HepG2 (cell line): ENCODE data around the gene ICAM3. TPM values are rescaled to one million over a fixed set of nuclear protein-coding genes. Genes with fewer than 3 reads are reported as not detected.

ENCODE experiments used
- ATF2 ChIP-seq: sonication (generic); formaldehyde crosslinking; IDR thresholded peaks from 2 replicates; pipeline ENCODE4 v1.4.0; 2020; ENCODE audit warnings: missing genetic modification reagents
- BCLAF1 ChIP-seq: fragments of 450-650 bp; IDR thresholded peaks from 2 replicates; pipeline ENCODE4 v1.6.1; 2017; ENCODE audit warnings: mild to moderate bottlenecking
- BRCA1 ChIP-seq: sonication (generic); formaldehyde crosslinking; IDR thresholded peaks from 2 replicates; pipeline ENCODE4 v1.4.0; 2020; ENCODE audit warnings: missing genetic modification reagents
- CBFB ChIP-seq: sonication (generic); formaldehyde crosslinking; IDR thresholded peaks from 2 replicates; pipeline ENCODE4 v1.4.0; 2020; ENCODE audit warnings: missing genetic modification reagents
- CREB1 ChIP-seq, 2 experiments: fragments of 450-650 bp in 1 of 2; IDR thresholded peaks; 2 replicates each; pipeline ENCODE4 v1.6.1; 2016 to 2017; ENCODE audit warnings: control low read depth in 1 of 2, mild to moderate bottlenecking in 1 of 2, missing compliant biosample characterization in 1 of 2, missing genetic modification characterization in 1 of 2
- GMEB1 ChIP-seq: sonication (generic); formaldehyde crosslinking; IDR thresholded peaks from 2 replicates; pipeline ENCODE4 v1.5.1; 2020; ENCODE audit warnings: missing genetic modification reagents, mild to moderate bottlenecking, borderline replicate concordance
- MAX ChIP-seq: IDR thresholded peaks from 2 replicates; pipeline ENCODE4 v1.6.1; 2012; ENCODE audit warnings: inconsistent platforms
- MYC ChIP-seq: sonication (generic); formaldehyde crosslinking; IDR thresholded peaks from 2 replicates; pipeline ENCODE4 v1.9.0; 2021; ENCODE audit warnings: missing genetic modification reagents, borderline replicate concordance
- PLRG1 ChIP-seq: fragments of 450-650 bp; conservative IDR thresholded peaks from 2 replicates; pipeline ENCODE4 v1.6.1; 2016
- REXO4 ChIP-seq: sonication (generic); formaldehyde crosslinking; IDR thresholded peaks from 2 replicates; pipeline ENCODE4 v1.8.0; 2022; ENCODE audit warnings: missing genetic modification reagents, mild to moderate bottlenecking, borderline replicate concordance
- ZBTB2 ChIP-seq: sonication (generic); formaldehyde crosslinking; IDR thresholded peaks from 2 replicates; pipeline ENCODE4 v1.8.0; 2022; ENCODE audit warnings: low read depth, missing genetic modification reagents
- ZMAT5 ChIP-seq: sonication (generic); formaldehyde crosslinking; IDR thresholded peaks from 2 replicates; pipeline ENCODE4 v1.5.0; 2020; ENCODE audit warnings: mild to moderate bottlenecking, low read depth, missing genetic modification reagents, borderline replicate concordance
- ZNF3 ChIP-seq: IDR thresholded peaks from 2 replicates; pipeline ENCODE4 v1.7.0; 2017; ENCODE audit warnings: inconsistent platforms
- ZNF687 ChIP-seq: sonication (generic); formaldehyde crosslinking; IDR thresholded peaks from 2 replicates; pipeline ENCODE4 v1.5.1; 2020; ENCODE audit warnings: mild to moderate bottlenecking, missing genetic modification reagents, moderate library complexity
- polyA plus RNA-seq, 8 experiments: library from polyadenylated mRNA; depleted of rRNA in 3 of 8; stranded (reverse) in 7 of 8; unstranded in 1 of 8; fragments of >200 nt; fragmentation: Illumina TruSeq in 4 of 8; extraction: Trizol in 4 of 8; gene quantifications; 2 replicates each; pipeline versions ENCODE4 v1.2.1 to v1.2.3, GENCODE V29; 2011 to 2016; ENCODE audit warnings: low read depth in 4 of 8, missing spikeins in 1 of 8, mixed read lengths in 1 of 8; ENCODE audit not compliant: insufficient read depth in 1 of 8
- total RNA-seq, 5 experiments: library from RNA; depleted of rRNA; stranded (reverse); fragments of >200 nt; fragmentation: Illumina TruSeq; extraction: Trizol; gene quantifications; 2 replicates each; pipeline ENCODE4 v1.2.3, GENCODE V29; 2016; ENCODE audit warnings: low read depth in 1 of 5

Gene ICAM3
- total and polyA plus RNA-seq, 2 of the 13 experiments (the other 11 are each of a cell fraction or from before 2014, with no cell fraction given) = 14.1 to 21.0 TPM

- peak; percentile 94 for TF ChIP-seq ZNF687
- no peak for TF ChIP-seq ZMAT5 (CRISPR knock-in tag)
- no peak for TF ChIP-seq ZNF3 (CRISPR knock-in tag)
- TF ChIP-seq MAX = peak; percentile 86
- 0 out of 2 replicates have a peak, but pooled peaks have one; percentile 51 for TF ChIP-seq REXO4 (CRISPR knock-in tag)
- no peak for TF ChIP-seq CREB1 (IDR thresholded peaks at IDR 0.05)
- no peak for TF ChIP-seq CREB1 (CRISPR knock-in tag; IDR thresholded peaks at IDR 0.05)
- TF ChIP-seq GMEB1 (CRISPR knock-in tag) = peak; percentile 55; the same call in 1 of the 2 replicates
- TF ChIP-seq ZBTB2 = no peak
- peak; percentile 83 for TF ChIP-seq MYC (CRISPR knock-in tag)
- no peak for TF ChIP-seq ATF2
- no peak for TF ChIP-seq PLRG1
- TF ChIP-seq CBFB = no peak
- TF ChIP-seq BRCA1 (CRISPR knock-in tag) = no peak
- TF ChIP-seq BCLAF1 = no peak
Measured at GRCh38 chr19:10289167-10289835, 50.1 kb downstream of the ICAM3 start (continued).
